ENCODE results near the gene RAP2C.

- no peak for TF ChIP-seq CTCF (IDR thresholded peaks at IDR 0.05)
- no peak for TF ChIP-seq EP300 (IDR thresholded peaks at IDR 0.05)
- no peak for TF ChIP-seq POLR2A (IDR thresholded peaks at IDR 0.05; ENCODE audit: low read depth)
Observed at GRCh38 chrX:132236121-132236520, 16.9 kb upstream of the RAP2C start.
